K562 (cell line): ENCODE data around the gene GOLPH3L. TPM values are rescaled to one million over a fixed set of nuclear protein-coding genes. Genes with fewer than 3 reads are reported as not detected.
"Not testable (repeated sequence)": the region's sequence is repeated elsewhere in the genome, so short reads cannot be mapped to it uniquely, and the experiment has no call there.

Experiments used
- ATAC-seq: fragments of 200-7000 bp; cut with Tn5 transposase; 3 replicates; pipeline ENCODE4 v1.9.1; 2020; ENCODE audit warnings: moderate library complexity
- BruUV-seq: library from RNA; stranded (reverse); fragments of 400-500 nt; replicated peaks from 2 replicates; lab custom pipeline; 2021; lab: Mats Ljungman, UMichigan
- CTCF ChIA-PET: fragments of 300-600 bp; formaldehyde crosslinking; extraction: SDS; loops from one replicate; lab custom pipeline; 2021; ENCODE audit warnings: low intra/inter-chr PET ratio; lab: Yijun Ruan, JAX
- POLR2A ChIA-PET: fragments of 300-600, 350-650 bp; sonication (Branson Sonifier 250); formaldehyde crosslinking; extraction: SDS; loops from one replicate; lab custom pipeline; 2021; ENCODE audit warnings: antibody characterized with exemption, inconsistent platforms; lab: Yijun Ruan, JAX
- DNase-seq, 4 experiments: peaks; one replicate each; pipeline versions ENCODE4 v3.0.0 to v3.0.0-alpha.2; 2011 to 2018; ENCODE audit warnings: low spot score in 3 of 4, mixed read lengths in 3 of 4; ENCODE audit errors: extremely low read depth in 1 of 4
- FAIRE-seq: peaks from 2 replicates; lab custom pipeline; 2011; peaks lifted over from hg19 to GRCh38; lab: Jason Lieb, UNC
- H2AFZ ChIP-seq: 2 replicates; pipeline ENCODE4 v1.6.0; 2011; ENCODE audit warnings: low read depth, low read length, control low read depth, inconsistent platforms
- H3K27ac ChIP-seq: fragments of 200-600 bp; 3 replicates; pipeline ENCODE4 v1.8.0; 2011; ENCODE audit warnings: low read depth, mild to moderate bottlenecking, control low read depth, inconsistent platforms, low read length, moderate library complexity, mixed read lengths; ENCODE audit errors: extremely low read depth
- H3K27me3 ChIP-seq, 2 experiments: fragments of 300-600 bp in 1 of 2; 2 replicates in 1 of 2; 3 replicates in 1 of 2; pipeline versions ENCODE4 v1.6.0 to v1.8.0; 2011; ENCODE audit warnings: inconsistent platforms in 2 of 2, low read length in 2 of 2, mild to moderate bottlenecking in 1 of 2, mixed read lengths in 1 of 2, moderate library complexity in 1 of 2; ENCODE audit not compliant: control insufficient read depth in 2 of 2, insufficient read depth in 2 of 2
- H3K36me3 ChIP-seq: fragments of 300-600 bp; 3 replicates; pipeline ENCODE4 v1.8.0; 2011; ENCODE audit warnings: mild to moderate bottlenecking, low read length, inconsistent platforms; ENCODE audit not compliant: control insufficient read depth, insufficient read depth
- H3K4me1 ChIP-seq, 2 experiments: fragments of 200-600 bp in 1 of 2; replicated peaks in 1 of 2; 2 replicates in 1 of 2; 3 replicates in 1 of 2; pipeline versions ENCODE4 v1.5.1 to v1.8.0; 2011; ENCODE audit warnings: inconsistent platforms in 2 of 2, low read length in 2 of 2, mild to moderate bottlenecking in 1 of 2, mixed read lengths in 1 of 2, moderate library complexity in 1 of 2; ENCODE audit not compliant: control insufficient read depth in 2 of 2, insufficient read depth in 2 of 2
- H3K4me2 ChIP-seq: 2 replicates; pipeline ENCODE4 v1.6.1; 2011; ENCODE audit warnings: low read length, control low read depth, inconsistent platforms, mixed read lengths; ENCODE audit not compliant: insufficient read depth
- H3K4me3 ChIP-seq: fragments of 200-600 bp; sonication (generic), shearing (Covaris generic); 2 replicates; pipeline ENCODE4 v1.5.1; 2016; ENCODE audit warnings: control low read depth, inconsistent platforms
- H3K79me2 ChIP-seq: fragments of 200-600 bp; 3 replicates; pipeline ENCODE4 v1.8.0; 2011; ENCODE audit warnings: low read length, inconsistent platforms; ENCODE audit not compliant: control insufficient read depth, insufficient read depth
- H3K9ac ChIP-seq, 2 experiments: 2 replicates each; pipeline versions ENCODE4 v1.6.0 to v1.6.1; 2011; ENCODE audit warnings: low read depth in 2 of 2, low read length in 2 of 2, control low read depth in 1 of 2, inconsistent platforms in 1 of 2, mild to moderate bottlenecking in 1 of 2, mixed read lengths in 1 of 2; ENCODE audit not compliant: insufficient read depth in 1 of 2
- H3K9me1 ChIP-seq: one replicate; pipeline ENCODE4 v1.6.0; 2011; ENCODE audit warnings: inconsistent platforms, mild to moderate bottlenecking, low read length, moderate library complexity; ENCODE audit not compliant: control insufficient read depth, insufficient read depth
- H3K9me3 ChIP-seq: replicated peaks from 2 replicates; pipeline ENCODE4 v1.5.1; 2011; ENCODE audit warnings: low read depth, low read length, inconsistent platforms; ENCODE audit not compliant: control insufficient read depth, insufficient read depth
- H4K20me1 ChIP-seq: replicated peaks from 2 replicates; pipeline ENCODE4 v1.6.1; 2011; ENCODE audit warnings: low read length, inconsistent platforms, mixed read lengths; ENCODE audit not compliant: control insufficient read depth, insufficient read depth
- FOXJ2 ChIP-seq: fragments of 200-800 bp; sonication (Bioruptor generic); IDR thresholded peaks from 2 replicates; pipeline ENCODE4 v1.6.1; 2016; ENCODE audit warnings: missing genetic modification characterization, missing compliant biosample characterization
- ZNF175 ChIP-seq: fragments of 200-800 bp; sonication (Bioruptor generic); IDR thresholded peaks from 2 replicates; pipeline ENCODE4 v1.6.1; 2016; ENCODE audit warnings: low read depth, mild to moderate bottlenecking, missing genetic modification characterization, missing compliant biosample characterization
- WGBS: fragments of 100-300 bp; shearing (Covaris generic); methylation state at CpG from one replicate; pipeline ENCODE4 v1.1.6; 2016; ENCODE audit warnings: low coverage, mixed read lengths; ENCODE audit not compliant: insufficient coverage; ENCODE audit errors: missing lambda C conversion rate; 5-methylcytosine and 5-hydroxymethylcytosine counted together
- in situ Hi-C: fragments of 300-500 bp; cut with MboI; formaldehyde crosslinking; loops from 4 replicates; pipeline ENCODE4 v1.15.0; 2018; ENCODE audit warnings: inconsistent platforms, mixed read lengths
- intact Hi-C: fragments of 100-400 bp; cut with micrococcal nuclease; formaldehyde crosslinking; loops from 2 replicates; pipeline ENCODE4 v1.14.2; 2022
- polyA plus RNA-seq, 8 experiments: library from polyadenylated mRNA; depleted of rRNA in 4 of 8; stranded (reverse) in 5 of 8; unstranded in 3 of 8; fragments of >200 nt; fragmentation: Nextera tagmentation in 2 of 8; fragmentation: Illumina TruSeq in 1 of 8; extraction: Ambion mirVana in 2 of 8; extraction: Trizol in 1 of 8; gene quantifications; 2 replicates each; pipeline versions ENCODE4 v1.2.1 to v1.2.3, GENCODE V29; 2011 to 2014; ENCODE audit warnings: inconsistent platforms in 1 of 8, missing spikeins in 1 of 8
- total RNA-seq, 7 experiments: library from RNA; depleted of rRNA in 6 of 7; stranded (reverse); fragments of >200 nt in 6 of 7; fragmentation: Illumina TruSeq in 2 of 7; extraction: Trizol in 2 of 7; gene quantifications; 2 replicates each; pipeline versions ENCODE4 v1.2.1 to v1.2.3, GENCODE V29; 2011 to 2021; ENCODE audit warnings: low replicate concordance in 1 of 7

The GOLPH3L gene
- total and polyA plus RNA-seq, 9 of the 15 experiments (the other 6 are each of a cell fraction or from before 2014, with no cell fraction given): 8.1 to 42.1 (median 21.6) TPM

DNA sequence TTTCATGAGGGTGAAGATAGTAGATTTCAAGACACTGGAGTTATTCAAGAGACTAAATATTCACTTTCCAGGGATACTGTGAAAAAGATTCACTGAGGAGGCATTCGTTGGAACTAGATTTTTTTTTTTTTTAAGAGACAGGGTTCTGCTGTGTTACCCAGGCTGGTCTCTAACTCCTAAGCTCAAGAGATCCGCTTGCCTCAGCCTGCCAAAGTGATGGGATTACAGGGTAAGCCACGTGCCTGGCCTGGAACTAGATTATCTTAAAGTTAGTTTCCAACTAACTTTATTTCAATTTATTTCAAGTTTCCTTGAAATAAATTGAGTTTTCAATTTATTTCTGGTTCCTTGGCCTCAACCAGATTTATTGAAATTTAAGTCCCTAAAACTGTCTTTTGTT, 93.2 kb downstream of the GOLPH3L start:
- Histone ChIP-seq H3K36me3 (no peaks in the 10 kb centered on the region; the same call in 1 of the 3 replicates), H3K9ac (no peak overlapping the region), H3K79me2 (no peaks in the 10 kb centered on the region), H3K9me1 (no peaks in the 10 kb centered on the region), H3K4me1 (peaks cover 11 to 17% of the 10 kb centered on the region in 2 experiments; a peak in 4 of 5 replicates), H3K27me3 (no peaks in the 10 kb centered on the region), H4K20me1 (no peaks in the 10 kb centered on the region), H2AFZ (no peak overlapping the region), H3K4me3 (no peak overlapping the region), H3K9me3 (no peaks in the 10 kb centered on the region), H3K4me2 (no peak overlapping the region), H3K27ac (peak overlapping the region; percentile 86; the same call in 1 of the 3 replicates)
- CTCF ChIA-PET: no interaction called here
- DNase-seq: no peak
- BruUV-seq: no TSS peak
- no peak for ATAC-seq
- intact Hi-C loops (no loop called here), in situ Hi-C loops (no loop called here)
- POLR2A ChIA-PET: interaction anchor here (0.7 to 4.9 kb wide), 9 partner anchors 10 to 562 kb away, joined by 3 to 22 read pairs (median 4); partner anchors contain the start of genes LYSMD1, MCL1 and SCNM1
- 57% methylated on average over 3 of the region's 3 CpGs for WGBS
- no peak for FAIRE-seq
- TF ChIP-seq FOXJ2 (tag) (no peak), ZNF175 (peak; percentile 14; the same call in 1 of the 2 replicates)

- H3K4me2 ChIP-seq, DNase-seq, BruUV-seq, H3K9ac ChIP-seq, FAIRE-seq, H4K20me1 ChIP-seq, H3K4me3 ChIP-seq, CTCF ChIA-PET, H3K9me3 ChIP-seq, H3K36me3 ChIP-seq, H3K27ac ChIP-seq, H2AFZ ChIP-seq, intact Hi-C loops, in situ Hi-C loops, H3K9me1 ChIP-seq, H3K79me2 ChIP-seq, H3K27me3 ChIP-seq, ATAC-seq: not testable (repeated sequence)
- WGBS: 83% methylated on average over 9 of the region's 12 CpGs
- POLR2A ChIA-PET: interaction anchor here (0.6 to 2.3 kb wide), 3 partner anchors 8 to 95 kb away, joined by 3 to 9 read pairs (median 4); no protein-coding TSS in a partner anchor
- peaks cover 11 to 17% of the 10 kb centered on the region in 2 experiments; a peak in 4 of 5 replicates for H3K4me1 ChIP-seq
Measured at GRCh38 chr1:150602372-150602771, 94.6 kb downstream of the GOLPH3L start.
